Fibroblast of skin of right biceps (primary cell): ENCODE results near the gene AGBL1.

Experiments
- DNase-seq: peaks from one replicate; pipeline ENCODE4 v3.0.0-alpha.2; 2013

AGBL1 gene

DNA sequence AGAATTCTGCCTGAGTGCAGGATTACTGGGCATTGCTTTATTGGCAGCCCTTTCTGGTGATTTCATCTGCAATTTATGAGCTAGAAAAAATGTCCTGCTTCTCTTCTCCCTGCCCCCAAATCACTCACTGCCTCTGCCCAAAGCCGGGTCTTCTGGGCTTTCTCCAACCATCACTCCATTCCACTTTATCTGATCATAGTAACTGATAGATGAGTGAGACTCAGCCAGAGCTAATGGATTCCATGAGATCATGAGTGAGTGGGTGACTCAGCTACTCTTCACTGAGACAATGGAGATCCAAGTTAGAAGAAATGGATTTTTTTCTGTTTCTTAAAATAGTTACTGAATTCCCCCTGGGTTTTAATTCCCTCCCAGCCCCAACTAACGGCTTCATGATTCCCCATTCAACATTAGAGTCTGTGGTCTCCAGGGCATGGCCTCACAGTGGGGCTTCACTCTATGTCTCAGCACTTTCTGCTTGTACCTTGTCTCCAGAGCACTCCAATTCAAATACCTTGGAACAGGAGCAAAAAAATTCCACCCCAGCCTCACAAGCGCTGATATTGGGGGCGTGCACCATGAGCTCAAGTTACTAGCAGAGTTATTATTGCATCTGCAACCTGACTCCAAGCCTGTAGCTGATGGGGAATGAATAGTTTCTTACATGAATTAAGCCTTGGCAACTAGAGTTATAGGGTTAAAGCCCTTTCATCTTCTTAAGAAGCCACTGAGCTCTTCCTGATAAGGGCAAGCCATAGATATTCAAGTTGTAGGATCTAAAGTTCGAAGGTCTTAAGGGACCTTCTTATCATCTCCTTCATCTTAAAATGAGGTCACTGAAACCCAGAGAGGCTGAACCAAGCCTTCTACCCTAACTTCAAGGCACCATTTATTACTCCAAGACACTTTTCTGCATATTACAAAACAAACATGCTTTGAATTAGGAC lies 85.9 kb downstream of the AGBL1 start:
- peak; percentile 92 for DNase-seq

DNA sequence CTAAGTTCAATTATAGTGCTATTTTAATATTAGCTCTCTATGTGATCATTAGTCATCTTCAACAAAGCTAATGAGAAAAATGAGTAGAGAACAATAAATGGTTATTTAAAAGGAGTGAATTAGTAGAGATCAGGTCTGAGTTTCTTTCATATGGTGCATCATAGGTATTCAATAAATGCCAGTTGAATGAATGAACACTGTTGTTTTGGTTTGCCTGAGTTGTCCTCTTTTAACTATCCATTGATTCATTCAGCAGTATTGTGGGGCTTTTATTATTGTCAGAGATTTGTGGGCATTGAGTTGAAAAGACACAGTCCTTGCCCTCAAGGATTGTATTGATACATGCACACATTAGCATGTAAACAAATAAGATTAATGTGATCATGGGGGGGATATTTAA lies 88.2 kb downstream of the AGBL1 start:
- DNase-seq, result no peak

DNA sequence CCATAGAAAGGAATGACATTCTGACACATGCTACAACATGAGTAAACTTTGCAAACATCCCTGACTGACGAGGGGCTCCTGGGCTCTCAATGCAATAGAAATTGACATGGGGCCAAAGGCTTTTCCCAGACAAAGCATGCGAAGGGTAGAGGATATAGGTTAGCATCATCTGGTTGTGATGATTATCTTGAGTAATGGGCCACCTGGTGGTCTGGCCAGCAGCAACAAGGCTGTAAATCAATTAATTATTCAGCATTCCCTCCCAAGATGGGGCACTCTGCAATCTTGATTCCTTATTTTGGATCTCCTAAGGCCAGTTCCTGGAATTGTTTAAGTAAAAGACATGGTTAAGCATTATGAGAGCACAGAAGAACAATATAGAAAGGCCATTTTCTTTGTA lies 99.2 kb downstream of the AGBL1 start:
- peak; percentile 24 for DNase-seq

DNA sequence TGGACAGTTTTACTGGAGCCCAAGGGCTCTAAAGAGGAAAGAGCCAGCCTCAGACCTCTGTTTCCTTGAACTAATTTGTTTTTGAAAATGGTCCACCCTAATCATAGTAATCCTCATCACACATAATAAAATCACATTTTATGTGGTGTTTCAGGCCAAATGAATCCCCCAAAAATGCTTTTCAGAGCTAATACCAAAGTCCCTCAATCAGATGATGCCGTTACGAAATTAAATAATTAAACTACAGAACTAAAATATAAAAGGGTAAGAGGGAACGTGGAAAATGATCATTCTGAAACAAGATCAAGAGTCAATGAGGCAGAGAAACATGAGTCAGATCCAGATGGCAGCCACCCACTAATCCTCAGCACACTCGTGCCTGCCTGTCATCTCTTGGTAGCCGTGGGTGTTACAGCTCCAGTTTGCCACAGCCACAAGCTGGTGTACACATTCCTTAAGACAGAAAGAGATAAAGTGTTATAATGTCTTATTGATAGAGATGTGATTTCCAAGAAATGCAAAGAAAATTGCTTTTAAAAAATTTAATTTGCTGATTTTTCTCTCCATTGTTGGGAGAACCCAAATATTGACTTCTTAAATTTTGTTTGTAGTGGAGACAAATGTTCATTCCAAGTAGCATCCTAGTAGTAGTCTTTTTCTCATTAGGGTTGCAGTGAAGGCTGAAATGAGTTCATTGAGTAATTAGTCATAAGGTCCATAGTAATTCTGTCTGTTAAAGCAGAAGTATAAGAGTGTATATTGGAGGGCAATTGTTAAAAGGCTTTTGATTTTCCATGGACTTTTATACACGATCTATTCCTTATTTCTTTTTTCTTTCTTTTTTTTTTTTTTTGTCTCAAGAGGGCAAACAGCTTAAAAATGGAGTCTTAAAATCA lies 104.2 kb downstream of the AGBL1 start:
- no peak for DNase-seq

DNA sequence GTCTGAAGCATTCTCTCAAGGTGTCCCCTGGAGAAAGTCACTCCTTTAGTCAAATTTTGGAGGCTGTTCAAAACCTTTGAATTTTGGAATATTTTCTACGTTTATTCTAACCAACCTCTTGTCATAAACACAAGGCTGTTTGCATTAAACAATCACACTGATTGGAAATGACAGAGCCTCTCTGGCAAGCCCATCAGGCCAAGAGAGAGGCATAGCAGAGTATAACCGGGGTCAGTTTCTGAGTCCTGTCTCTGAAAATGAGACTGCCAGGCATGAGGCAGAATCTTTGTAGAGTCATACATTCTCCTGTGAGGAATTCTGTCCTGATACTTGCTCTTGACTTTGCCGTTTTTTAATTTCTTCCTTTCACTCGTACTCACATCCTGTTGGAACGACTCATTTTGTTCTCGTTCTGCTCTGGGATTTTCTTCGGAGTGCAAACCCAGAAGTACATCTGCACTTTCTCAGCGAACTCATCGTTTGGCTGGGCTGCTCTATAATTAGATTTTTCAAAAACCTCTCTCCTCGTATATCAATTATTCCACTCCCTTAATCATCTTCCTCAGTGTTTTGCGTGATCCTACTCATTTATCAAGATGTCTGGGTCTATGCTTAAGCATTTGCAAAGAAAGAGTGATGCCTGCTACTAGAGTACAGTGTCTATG lies 114.2 kb downstream of the AGBL1 start:
- DNase-seq, result peak; percentile 14

DNA sequence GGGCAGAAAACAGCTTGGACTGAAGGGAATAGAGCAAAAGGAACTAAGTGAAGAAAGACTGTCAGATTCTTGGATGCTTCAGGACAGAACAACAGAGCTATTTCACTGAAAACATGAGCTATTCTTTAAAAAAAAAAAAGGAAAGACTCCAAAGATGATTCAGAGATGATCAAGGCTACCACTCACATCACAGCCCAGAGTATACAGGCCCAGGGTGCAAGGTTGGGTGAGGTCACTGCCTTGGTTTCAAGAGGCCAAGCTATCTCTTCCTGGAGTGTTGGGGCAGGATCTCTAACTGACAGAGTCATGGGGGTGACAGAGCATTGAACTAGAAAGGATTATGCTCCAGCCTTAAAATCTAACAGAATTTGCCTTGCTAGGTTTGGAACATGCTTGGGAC lies 118.1 kb downstream of the AGBL1 start:
- DNase-seq, result no peak

DNA sequence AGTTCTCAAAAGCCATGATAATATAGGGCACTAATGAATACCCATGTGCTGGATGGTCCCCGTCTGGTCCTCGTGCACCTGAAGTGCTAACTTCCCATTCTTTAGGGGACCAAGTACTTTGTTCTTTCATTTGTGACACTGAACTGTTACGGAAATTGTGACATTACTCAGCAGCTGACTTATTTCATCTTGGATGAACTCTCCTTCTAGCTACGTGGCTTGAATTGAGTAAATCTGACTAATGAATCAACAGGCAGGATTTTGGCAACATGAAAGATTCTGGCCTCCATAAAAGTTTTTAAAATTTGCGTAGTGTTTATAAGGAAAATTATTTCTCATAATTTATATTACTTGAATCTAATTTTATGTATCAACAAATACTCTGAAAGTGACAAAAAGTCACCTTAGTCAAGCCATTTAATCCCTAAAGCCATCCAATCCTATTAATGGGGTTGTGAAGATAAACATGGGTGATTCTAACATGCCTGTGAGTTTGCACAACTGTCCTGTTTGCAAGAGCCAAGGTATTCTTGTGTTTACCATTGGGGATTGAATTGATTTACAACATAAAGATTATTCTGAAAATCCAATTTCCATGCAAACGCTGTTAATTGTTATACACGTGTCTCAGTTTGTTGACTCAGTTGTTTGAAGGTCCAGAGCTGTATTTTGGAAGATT lies 119.9 kb downstream of the AGBL1 start:
- no peak for DNase-seq

DNA sequence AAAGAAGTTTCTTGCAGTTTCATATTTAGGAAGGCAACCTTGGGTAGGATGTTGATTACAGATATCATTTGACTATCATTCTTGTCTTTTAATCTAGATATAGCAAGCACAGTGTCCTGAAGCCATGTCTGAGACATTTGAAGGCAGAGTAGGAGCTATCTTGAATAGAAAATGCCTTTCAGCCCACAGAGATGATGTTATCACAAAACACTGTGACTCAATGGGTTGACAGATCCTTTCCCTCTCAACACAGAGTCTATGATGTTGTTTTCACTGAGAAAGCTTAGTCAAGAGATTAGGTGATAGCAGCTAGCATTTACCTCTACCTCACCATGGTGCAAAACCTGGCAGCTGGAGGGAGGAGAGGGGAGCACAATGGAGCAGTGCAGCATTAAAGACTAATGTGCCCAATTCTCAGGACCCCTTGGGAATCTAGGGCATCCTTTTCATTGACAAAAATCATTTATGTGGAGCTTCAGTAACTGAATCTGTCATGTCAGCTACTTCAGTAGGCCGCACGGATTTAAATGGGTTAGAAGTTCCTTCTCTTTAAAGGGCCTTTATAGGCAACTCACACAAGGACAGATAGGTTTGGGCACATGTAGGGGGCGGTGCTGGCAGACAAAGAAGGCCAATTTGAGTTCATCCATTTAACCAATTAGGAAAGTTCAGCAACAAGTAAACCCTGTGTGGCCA lies 121.8 kb downstream of the AGBL1 start:
- DNase-seq, result peak; percentile 4

DNA sequence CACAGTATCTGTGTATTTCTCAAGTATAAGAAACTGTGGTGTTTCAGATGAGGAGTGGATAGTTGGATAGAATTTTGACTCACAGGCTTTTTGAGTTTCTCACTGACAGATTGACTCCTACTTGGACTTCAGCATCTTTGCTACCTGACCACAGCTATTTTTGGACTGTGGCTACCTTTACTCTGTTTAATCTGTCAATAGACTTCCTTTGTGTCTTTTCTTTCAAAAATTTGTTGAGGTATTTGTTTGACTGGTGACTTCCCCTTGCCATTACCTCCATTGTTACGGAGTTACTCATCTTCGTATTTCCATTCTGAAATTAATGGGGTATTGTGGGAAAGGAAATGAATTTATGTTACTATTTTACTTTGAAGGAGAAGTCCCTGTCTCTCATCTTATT lies 123.8 kb downstream of the AGBL1 start:
- DNase-seq, result no peak

DNA sequence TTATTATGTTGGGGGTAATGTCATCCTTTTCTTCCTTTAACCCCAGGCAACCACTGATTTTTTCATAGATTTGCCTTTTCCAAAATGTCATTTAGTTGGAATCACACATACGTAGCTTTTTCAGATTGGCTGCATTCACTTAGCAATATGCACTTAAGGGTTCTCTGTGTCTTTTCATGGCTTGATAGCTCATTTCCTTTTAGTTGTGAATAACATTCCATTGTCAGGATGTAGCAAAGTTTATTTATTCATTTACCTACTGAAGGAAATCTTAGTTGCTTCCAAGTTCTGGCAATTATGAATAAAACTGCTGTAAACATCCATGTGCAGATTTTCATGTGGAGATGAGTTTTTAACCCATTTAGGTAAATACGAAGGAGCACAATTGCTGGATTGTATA lies 125.4 kb downstream of the AGBL1 start:
- no peak for DNase-seq

DNA sequence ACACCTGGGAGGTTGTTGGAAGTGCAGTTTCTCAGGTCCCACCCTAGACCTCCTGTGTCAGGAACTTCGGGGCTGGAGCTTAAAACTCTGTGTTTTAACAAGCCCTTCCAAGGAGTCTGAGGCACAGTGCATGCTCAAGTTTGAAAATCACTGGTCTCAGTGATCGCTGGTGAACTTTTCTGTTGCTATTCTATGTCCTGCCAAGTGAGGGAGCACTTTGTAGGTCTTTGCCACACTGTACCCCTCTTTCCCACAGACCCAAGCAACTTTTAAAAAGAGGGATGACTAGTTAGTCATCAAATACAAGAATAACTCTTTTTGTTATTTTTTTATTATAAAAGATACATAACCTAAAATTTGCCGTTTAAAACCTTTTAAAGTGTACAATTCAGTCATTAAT lies 133.7 kb downstream of the AGBL1 start:
- no peak for DNase-seq

DNA sequence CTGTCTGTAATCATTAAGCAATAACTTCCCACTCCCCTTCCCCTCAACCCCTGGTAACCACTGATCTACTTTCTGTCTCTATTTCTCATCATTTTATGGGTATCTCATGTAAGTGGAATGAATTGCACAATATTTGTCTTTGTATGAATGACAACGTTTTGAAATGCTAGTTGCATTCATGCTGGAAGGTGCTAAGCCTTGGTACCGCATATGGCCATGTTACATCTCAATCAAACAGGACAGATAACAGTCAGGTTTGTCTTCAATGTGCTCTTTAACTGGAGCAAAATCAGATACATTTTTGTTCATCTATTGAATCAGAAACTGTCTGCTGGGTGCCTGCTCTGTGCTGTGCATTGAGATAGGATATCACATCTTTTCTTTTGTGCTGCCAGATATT lies 134.2 kb downstream of the AGBL1 start:
- no peak for DNase-seq

DNA sequence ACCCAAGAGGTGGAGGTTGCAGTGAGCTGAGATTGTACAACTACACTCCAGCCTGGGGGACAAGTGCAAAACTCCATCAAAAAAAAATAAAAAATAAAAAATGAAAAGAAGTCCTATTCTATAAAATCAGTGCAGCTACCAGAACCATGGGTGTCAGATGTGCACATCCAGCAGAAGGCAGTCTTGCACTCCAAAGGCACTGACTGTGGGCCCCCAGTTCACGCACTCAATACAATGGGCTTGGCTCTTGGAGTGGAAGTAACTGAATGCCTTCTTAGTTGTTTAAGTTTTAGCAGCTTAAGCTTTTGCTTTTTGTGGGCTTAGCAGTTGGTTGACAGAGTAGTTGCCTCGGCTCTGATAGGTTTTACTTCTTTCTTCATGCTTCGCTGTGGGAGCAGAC lies 141.4 kb downstream of the AGBL1 start:
- no peak for DNase-seq

DNA sequence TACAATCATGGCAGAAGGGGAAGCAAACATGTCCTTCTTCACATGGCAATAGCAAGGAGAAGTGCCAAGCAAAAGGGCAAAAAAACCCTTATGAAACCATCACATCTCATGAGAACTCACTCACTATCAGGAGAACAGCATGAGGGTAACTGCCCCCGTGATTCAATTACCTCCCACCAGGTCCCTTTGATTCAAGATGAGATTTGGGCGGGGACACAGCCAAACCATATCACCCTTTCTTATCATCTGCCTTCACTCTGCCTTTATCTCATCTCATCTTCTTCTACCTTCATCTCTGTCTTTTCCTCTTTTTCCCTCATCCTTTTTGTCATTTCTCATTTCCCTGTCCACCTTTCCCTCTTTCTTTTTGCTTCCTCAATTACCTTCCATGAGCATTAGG lies 149.6 kb downstream of the AGBL1 start:
- DNase-seq, result no peak

DNA sequence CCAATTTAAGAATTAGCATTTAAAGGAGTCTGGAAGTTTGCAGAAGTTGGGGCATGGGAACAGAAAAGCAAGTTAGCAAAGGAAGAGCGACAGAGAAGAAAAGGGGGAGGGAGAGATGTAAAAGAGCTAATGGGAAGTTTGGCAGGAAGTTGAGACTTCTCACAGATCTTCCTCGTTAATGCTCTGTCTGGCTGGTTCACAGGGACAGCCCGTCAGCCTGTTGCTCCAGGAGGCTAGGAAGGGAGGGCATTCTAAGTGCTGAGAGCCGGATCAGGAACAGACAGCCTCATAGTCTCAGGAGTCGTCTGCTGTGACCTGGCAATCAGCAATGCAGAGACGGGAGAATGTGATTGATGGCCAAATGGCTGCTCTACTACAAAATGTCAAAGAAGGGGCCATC lies 150.3 kb downstream of the AGBL1 start:
- no peak for DNase-seq

DNA sequence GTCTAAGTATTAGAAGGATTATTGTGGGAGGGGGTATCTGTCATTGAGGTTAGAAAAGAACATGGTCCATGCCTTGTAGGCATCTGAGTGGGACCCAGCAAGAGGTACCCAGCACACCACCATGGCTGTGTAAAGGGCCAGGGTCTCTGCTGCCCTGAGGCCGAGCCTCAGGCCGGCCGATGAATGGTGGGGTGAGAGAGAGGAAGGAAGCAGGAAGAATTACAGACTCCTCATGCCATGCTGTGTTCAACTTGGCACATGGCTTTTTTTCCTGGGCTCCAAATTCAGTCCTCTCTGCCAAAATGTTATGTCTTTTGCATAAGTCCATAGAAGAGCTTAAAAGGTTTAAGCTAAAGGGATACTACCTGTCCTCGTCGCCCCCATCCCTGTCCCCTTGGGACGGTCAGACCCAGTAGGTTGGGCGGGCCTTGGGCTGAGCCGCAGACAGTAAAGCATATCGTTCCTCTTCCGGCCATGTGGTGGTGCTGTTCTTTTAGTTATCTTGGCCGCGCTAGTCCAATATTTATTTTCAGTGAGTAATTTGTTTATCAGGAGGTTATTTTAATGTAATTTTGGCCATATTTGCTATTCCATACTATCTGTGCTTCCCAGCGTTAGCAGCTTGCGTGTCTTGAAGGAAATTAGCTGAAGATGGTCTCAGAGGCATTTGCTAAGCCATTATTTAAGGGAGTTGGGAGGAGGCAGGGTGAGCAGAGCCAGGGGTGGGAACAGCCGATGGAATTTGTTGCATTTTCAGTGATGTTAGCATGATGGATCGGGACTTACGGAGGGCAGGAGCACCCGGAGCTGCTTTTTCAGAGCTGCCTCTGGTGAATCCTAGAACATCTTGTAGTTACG lies 152.4 kb downstream of the AGBL1 start:
- DNase-seq, result peak; percentile 22

DNA sequence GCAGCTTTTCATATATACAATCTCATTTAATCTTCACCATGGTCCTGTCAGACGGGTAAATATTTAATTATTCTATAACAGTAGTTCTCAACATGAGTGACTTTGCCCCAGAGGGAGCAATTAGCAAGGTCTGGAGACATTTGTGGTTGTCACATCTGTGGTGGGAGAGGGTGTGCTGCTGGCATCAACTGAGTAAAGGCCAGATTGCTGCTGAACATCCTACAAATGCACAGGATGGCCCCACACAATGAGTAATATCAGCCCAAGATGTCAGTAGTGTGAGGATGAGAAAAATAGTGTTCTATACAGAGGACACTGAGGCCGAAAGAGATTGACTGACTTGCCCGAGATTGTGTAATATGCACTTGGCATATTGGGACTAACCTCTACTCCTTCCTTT lies 156.0 kb downstream of the AGBL1 start:
- DNase-seq, result no peak

DNA sequence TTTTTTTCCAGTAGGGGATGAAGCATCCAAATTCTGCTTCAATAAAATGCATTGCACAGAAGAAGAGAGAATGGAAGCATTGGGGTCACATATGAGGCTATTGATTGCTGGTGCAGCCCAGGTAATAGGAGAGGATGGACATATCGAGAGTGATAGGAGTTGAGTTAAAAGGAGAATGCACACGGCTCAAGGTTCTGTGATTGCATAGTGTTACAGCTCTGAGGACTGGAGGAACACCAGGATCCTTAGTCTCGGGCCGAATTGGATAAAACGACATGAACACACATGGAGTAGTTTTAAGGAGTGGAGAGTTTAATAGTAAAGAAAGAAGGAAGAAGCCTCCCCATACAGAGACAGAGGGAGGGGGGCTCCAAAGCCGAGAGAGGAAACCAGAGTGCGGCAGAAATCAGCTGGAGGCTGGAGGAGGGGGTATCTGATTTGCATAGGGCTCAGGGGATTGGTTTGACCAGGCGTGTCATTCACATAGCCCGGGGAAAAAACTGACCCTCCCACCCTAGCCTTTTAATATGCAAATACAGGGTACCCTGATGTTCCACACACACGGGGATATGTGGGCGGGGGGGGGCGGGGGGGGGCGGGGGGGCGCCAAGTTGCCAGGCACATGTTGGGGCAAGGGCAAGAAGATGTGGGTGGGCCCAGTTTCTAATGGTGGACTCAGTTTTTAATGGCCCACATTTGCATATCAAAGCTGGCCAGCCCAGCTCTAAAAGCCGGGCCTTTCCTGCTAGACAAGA lies 156.9 kb downstream of the AGBL1 start:
- no peak for DNase-seq

DNA sequence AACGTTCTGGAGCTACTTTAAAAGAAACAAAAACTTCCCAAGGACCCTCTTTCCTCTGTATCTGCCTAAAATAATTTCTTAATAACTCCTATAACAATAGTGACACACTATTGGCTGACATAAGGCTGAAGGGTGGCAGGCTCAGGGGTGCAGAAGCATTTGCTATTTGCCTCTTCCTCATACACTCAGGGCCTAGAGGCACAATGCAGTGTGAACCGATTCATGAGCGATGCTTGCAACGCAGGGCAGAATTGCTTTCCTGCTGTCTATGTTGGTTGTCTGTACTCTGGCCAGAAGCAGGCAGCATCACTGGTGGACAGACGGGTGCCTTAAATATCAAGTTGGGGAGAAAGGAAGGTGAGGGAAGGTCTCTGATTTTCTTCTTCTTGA lies 157.4 kb downstream of the AGBL1 start:
- no peak for DNase-seq

DNA sequence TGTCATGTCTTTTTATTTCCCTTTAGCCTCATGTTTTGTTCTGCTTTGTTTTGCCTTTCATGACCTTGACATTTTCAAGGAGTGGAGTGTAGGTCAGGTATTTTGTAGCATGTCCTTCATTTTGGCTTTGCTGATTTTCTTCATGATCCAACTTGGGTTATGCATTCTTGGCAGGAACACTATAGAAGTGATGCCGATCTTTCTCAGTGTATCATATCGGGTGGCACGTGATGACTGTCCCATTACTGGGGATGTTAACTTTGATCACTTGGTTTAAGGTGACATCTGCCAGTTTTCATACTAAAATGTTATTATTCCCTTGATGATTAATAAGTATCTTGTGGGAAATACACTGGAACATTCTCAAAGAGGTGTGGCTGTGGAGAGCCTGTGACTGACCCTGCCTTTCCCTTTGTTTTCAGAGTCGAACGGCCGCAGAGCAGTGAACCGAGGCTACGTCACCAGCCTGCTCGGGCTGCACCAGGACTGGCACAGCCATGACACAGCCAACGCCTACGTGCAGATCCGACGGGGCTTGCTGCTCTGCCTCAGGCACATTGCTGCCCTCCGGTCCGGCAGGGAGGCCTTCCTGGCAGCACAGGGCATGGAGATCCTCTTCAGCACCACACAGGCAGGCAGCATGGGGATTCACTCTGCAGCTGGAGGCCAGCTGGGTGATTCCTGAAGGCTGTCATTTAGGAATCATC lies 167.7 kb downstream of the AGBL1 start:
- DNase-seq, result no peak
